Measurements from ENCODE around the gene ASCC1. TPM values are rescaled to one million over a fixed set of nuclear protein-coding genes. Genes with fewer than 3 reads are reported as not detected.

Gene ASCC1
- total and polyA plus RNA-seq, 2 donors (not counting 3 experiments of a cell fraction or from before 2014, with no cell fraction given), result 16.0 to 24.9 TPM

GRCh38 chr10:72110673-72111401 is 105.2 kb downstream of the ASCC1 start:
- dilution Hi-C loops (cut with MboI; ENCODE audit: extremely low pct_ligation_motif_present, low sequenced_read_pairs) (no loop called here), intact Hi-C loops (cut with micrococcal nuclease) (no loop called here)
- Histone ChIP-seq H3K9me1 (replicated peaks; ENCODE audit: control insufficient read depth, extremely low read depth, insufficient read depth, low read length) (no peaks in the 10 kb centered on the region), H3K4me3 (replicated peaks in 1 of 3; ENCODE audit: insufficient read depth in 1 of 3, low read depth in 1 of 3, low read length in 3 of 3) (no peak overlapping the region), H3K27ac (ENCODE audit: insufficient read depth, low read depth, low read length) (no peak overlapping the region), H3K4me2 (ENCODE audit: insufficient read depth, low read length) (no peak overlapping the region), H3K4me1 (ENCODE audit: control insufficient read depth, extremely low read depth, insufficient read depth, low read length) (no peaks in the 10 kb centered on the region), H3K27me3 (ENCODE audit: control insufficient read depth in 2 of 2, insufficient read depth in 2 of 2, low read length in 2 of 2) (no peaks in the 10 kb centered on the region), H4K20me1 (replicated peaks; ENCODE audit: control insufficient read depth, extremely low read depth, insufficient read depth, low read length) (no peaks in the 10 kb centered on the region), H3K79me2 (ENCODE audit: control insufficient read depth, insufficient read depth, low read length) (no peaks in the 10 kb centered on the region), H3K9ac (replicated peaks; ENCODE audit: extremely low read depth, insufficient read depth, low read length) (no peak overlapping the region), H2AFZ (ENCODE audit: low read depth, low read length) (no peak overlapping the region), H3K36me3 (ENCODE audit: control insufficient read depth in 2 of 2, extremely low read depth in 1 of 2, insufficient read depth in 2 of 2, low read length in 2 of 2) (no peaks in the 10 kb centered on the region), H3K9me3 (replicated peaks; ENCODE audit: control insufficient read depth, insufficient read depth, low read length) (no peaks in the 10 kb centered on the region)
- DNase-seq (ENCODE audit: low read depth, low spot score) (no peak), FAIRE-seq (no peak)
- TF ChIP-seq CTCF (IDR thresholded peaks at IDR 0.05; ENCODE audit: extremely low read depth in 1 of 2, insufficient read depth in 1 of 2, low read depth in 1 of 2, low read length in 2 of 2), result no peak
- no peak for TF ChIP-seq EZH2 (IDR thresholded peaks at IDR 0.05; ENCODE audit: borderline replicate concordance, low read depth, low read length, severe bottlenecking)
- TF ChIP-seq POLR2A (IDR thresholded peaks at IDR 0.05; ENCODE audit: low read depth, low read length), result no peak
- ChIA-PET POLR2A (no interaction called here), CTCF (no interaction called here)
- no TSS peak for BruUV-seq (replicated peaks)

DNA sequence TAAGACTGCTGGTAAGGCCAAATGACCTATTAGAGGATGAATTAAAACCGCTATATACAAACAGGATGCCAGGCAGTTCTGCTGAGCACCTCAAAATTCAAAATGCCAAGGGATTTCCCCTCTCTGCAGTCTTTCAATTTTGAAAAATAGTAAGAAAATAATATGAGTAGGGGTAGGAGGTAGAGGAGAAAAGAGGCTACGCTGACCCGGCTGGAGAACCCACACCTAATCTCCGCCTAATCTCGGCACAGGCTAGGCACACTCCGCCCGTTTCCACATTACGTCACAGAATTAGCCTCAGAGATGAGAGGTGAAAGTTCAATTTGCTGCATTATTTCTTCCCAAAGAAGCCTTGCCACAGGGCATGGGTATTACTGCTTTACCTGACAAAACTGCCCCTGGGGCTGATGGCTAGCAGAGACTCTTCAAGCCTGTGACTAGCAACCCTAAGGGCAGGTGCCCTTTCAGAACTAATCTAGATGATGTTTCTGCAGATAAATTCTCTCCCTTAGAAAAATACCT is 106.4 kb downstream of the ASCC1 start:
- TF ChIP-seq POLR2AphosphoS5 (IDR thresholded peaks at IDR 0.05; ENCODE audit: insufficient read depth, low read depth, low read length), result no peak
- TF ChIP-seq GATA2 (IDR thresholded peaks at IDR 0.05; ENCODE audit: insufficient read depth, insufficient read length, low read depth, low read length), result no peak
- TF ChIP-seq MAX (IDR thresholded peaks at IDR 0.05; ENCODE audit: insufficient read depth, insufficient read length), result no peak
- TF ChIP-seq FOS (IDR thresholded peaks at IDR 0.05; ENCODE audit: borderline replicate concordance, insufficient read depth, low read length), result no peak
- TF ChIP-seq CTCF (IDR thresholded peaks at IDR 0.05; ENCODE audit: extremely low read depth in 1 of 2, insufficient read depth in 1 of 2, low read depth in 1 of 2, low read length in 2 of 2), result no peak
- TF ChIP-seq EZH2 (IDR thresholded peaks at IDR 0.05; ENCODE audit: borderline replicate concordance, low read depth, low read length, severe bottlenecking), result no peak
- TF ChIP-seq POLR2A (IDR thresholded peaks at IDR 0.05; ENCODE audit: low read depth, low read length), result no peak
- no peak for TF ChIP-seq JUN (IDR thresholded peaks at IDR 0.05; ENCODE audit: borderline replicate concordance, insufficient read depth, insufficient read length, low read depth)
- no peak for TF ChIP-seq MYC (IDR thresholded peaks at IDR 0.05; ENCODE audit: low read depth, low read length)
- CTCF ChIA-PET, result no interaction called here

More for the DNA sequence above, 106.4 kb downstream of the ASCC1 start:
- no TSS peak for BruUV-seq (replicated peaks)
- intact Hi-C loops (cut with micrococcal nuclease) (no loop called here), dilution Hi-C loops (cut with MboI; ENCODE audit: extremely low pct_ligation_motif_present, low sequenced_read_pairs) (no loop called here)
- no peaks in the 10 kb centered on the region for H3K27me3 ChIP-seq (ENCODE audit: control insufficient read depth in 2 of 2, insufficient read depth in 2 of 2, low read length in 2 of 2)
- H3K9me3 ChIP-seq (replicated peaks; ENCODE audit: control insufficient read depth, insufficient read depth, low read length), result no peaks in the 10 kb centered on the region
- no peaks in the 10 kb centered on the region for H3K4me1 ChIP-seq (ENCODE audit: control insufficient read depth, extremely low read depth, insufficient read depth, low read length)
- no peak for FAIRE-seq
- no peaks in the 10 kb centered on the region for H3K79me2 ChIP-seq (ENCODE audit: control insufficient read depth, insufficient read depth, low read length)
- no peak overlapping the region for H3K9ac ChIP-seq (replicated peaks; ENCODE audit: extremely low read depth, insufficient read depth, low read length)
- no peaks in the 10 kb centered on the region for H3K9me1 ChIP-seq (replicated peaks; ENCODE audit: control insufficient read depth, extremely low read depth, insufficient read depth, low read length)
- no peaks in the 10 kb centered on the region for H4K20me1 ChIP-seq (replicated peaks; ENCODE audit: control insufficient read depth, extremely low read depth, insufficient read depth, low read length)
- no peak overlapping the region for H3K4me2 ChIP-seq (ENCODE audit: insufficient read depth, low read length)
- H2AFZ ChIP-seq (ENCODE audit: low read depth, low read length), result no peak overlapping the region
- POLR2A ChIA-PET, result no interaction called here
- no peak overlapping the region for H3K4me3 ChIP-seq (replicated peaks in 1 of 3; ENCODE audit: insufficient read depth in 1 of 3, low read depth in 1 of 3, low read length in 3 of 3)
- H3K36me3 ChIP-seq (ENCODE audit: control insufficient read depth in 2 of 2, extremely low read depth in 1 of 2, insufficient read depth in 2 of 2, low read length in 2 of 2), result peaks cover 0 to 2% of the 10 kb centered on the region in 2 experiments
- DNase-seq (ENCODE audit: low read depth, low spot score), result no peak
- H3K27ac ChIP-seq (ENCODE audit: insufficient read depth, low read depth, low read length), result no peak overlapping the region
